Peyer's patch (tissue), 4 donors: ENCODE measurements around the gene NUDT16L1.

ENCODE experiments used
- POLR2A ChIP-seq, 2 donors: fragments of 450-650 bp; IDR thresholded peaks; one replicate each; pipeline ENCODE4 v1.5.1; 2017; ENCODE audit warnings: antibody characterized with exemption in 2 of 2, mild to moderate bottlenecking in 2 of 2, moderate library complexity in 2 of 2
- TF ChIP-seq, protein P1 (sequence below), 6 experiments: fragments of 450-650 bp in 4 of 6; fragments of 200-600 bp in 2 of 6; sonication (generic) in 1 of 6; IDR thresholded peaks; one replicate each; pipeline ENCODE4 v1.5.1; 2017 to 2019; ENCODE audit warnings: antibody characterized with exemption in 6 of 6, mild to moderate bottlenecking in 3 of 6, moderate library complexity in 1 of 6

GRCh38 chr16:4663777-4664465, 29.4 kb upstream of the NUDT16L1 start:
- TF ChIP-seq, protein P1, sequence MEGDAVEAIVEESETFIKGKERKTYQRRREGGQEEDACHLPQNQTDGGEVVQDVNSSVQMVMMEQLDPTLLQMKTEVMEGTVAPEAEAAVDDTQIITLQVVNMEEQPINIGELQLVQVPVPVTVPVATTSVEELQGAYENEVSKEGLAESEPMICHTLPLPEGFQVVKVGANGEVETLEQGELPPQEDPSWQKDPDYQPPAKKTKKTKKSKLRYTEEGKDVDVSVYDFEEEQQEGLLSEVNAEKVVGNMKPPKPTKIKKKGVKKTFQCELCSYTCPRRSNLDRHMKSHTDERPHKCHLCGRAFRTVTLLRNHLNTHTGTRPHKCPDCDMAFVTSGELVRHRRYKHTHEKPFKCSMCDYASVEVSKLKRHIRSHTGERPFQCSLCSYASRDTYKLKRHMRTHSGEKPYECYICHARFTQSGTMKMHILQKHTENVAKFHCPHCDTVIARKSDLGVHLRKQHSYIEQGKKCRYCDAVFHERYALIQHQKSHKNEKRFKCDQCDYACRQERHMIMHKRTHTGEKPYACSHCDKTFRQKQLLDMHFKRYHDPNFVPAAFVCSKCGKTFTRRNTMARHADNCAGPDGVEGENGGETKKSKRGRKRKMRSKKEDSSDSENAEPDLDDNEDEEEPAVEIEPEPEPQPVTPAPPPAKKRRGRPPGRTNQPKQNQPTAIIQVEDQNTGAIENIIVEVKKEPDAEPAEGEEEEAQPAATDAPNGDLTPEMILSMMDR (IDR thresholded peaks at IDR 0.05): no peak
- no peak for TF ChIP-seq POLR2A (IDR thresholded peaks at IDR 0.05)
